HEK293T (cell line): Measurements from ENCODE around the gene SCUBE1.

Source experiments
- BHLHE40 ChIP-seq: fragments of 450-650 bp; IDR thresholded peaks from 2 replicates; pipeline ENCODE4 v1.6.1; 2016; ENCODE audit warnings: mild to moderate bottlenecking, moderate library complexity, borderline replicate concordance
- CTBP1 ChIP-seq: fragments of 450-650 bp; IDR thresholded peaks from 2 replicates; pipeline ENCODE4 v1.6.1; 2016; ENCODE audit warnings: borderline replicate concordance
- L3MBTL2 ChIP-seq: fragments of 450-650 bp; conservative IDR thresholded peaks from 2 replicates; pipeline ENCODE4 v1.6.1; 2016; ENCODE audit warnings: mild to moderate bottlenecking
- NFRKB ChIP-seq: fragments of 450-650 bp; IDR thresholded peaks from 2 replicates; pipeline ENCODE4 v1.6.1; 2016; ENCODE audit warnings: mild to moderate bottlenecking, moderate library complexity
- PKNOX1 ChIP-seq: fragments of 450-650 bp; IDR thresholded peaks from 2 replicates; pipeline ENCODE4 v1.6.1; 2016
- SP1 ChIP-seq: fragments of 450-650 bp; IDR thresholded peaks from 2 replicates; pipeline ENCODE4 v1.6.1; 2017
- SUZ12 ChIP-seq: fragments of 450-650 bp; IDR thresholded peaks from 2 replicates; pipeline ENCODE4 v1.6.1; 2016; ENCODE audit warnings: mild to moderate bottlenecking
- ZNF384 ChIP-seq: fragments of 450-650 bp; IDR thresholded peaks from 2 replicates; pipeline ENCODE4 v1.6.1; 2016

GRCh38 chr22:43198126-43198525 is 145.0 kb downstream of the SCUBE1 start:
- TF ChIP-seq CTBP1 = no peak
- TF ChIP-seq NFRKB = no peak
- no peak for TF ChIP-seq PKNOX1
- TF ChIP-seq BHLHE40 = no peak
- TF ChIP-seq SUZ12 = no peak
- TF ChIP-seq ZNF384 = no peak
- no peak for TF ChIP-seq SP1
- no peak for TF ChIP-seq L3MBTL2
